Measurements from ENCODE around the gene KCNIP1.
"Not testable (repeated sequence)": the region's sequence is repeated elsewhere in the genome, so short reads cannot be mapped to it uniquely, and the experiment has no call there.

Gene KCNIP1

GRCh38 chr5:170749911-170750431, 246.2 kb downstream of the KCNIP1 start:
- H3K27ac ChIP-seq, result peak overlapping the region; percentile 31
- no peak for TF ChIP-seq CTCF (conservative IDR thresholded peaks at IDR 0.05)

GRCh38 chr5:170750791-170751190, 247.0 kb downstream of the KCNIP1 start:
- no peak for TF ChIP-seq CTCF (conservative IDR thresholded peaks at IDR 0.05)
- peak overlapping the region; percentile 31 for H3K27ac ChIP-seq

- no peak for TF ChIP-seq CTCF (conservative IDR thresholded peaks at IDR 0.05)
- no peak overlapping the region for H3K27ac ChIP-seq
Measured at GRCh38 chr5:170751631-170752030, 247.8 kb downstream of the KCNIP1 start.

- no peak overlapping the region for H3K27ac ChIP-seq
- no peak for TF ChIP-seq CTCF (conservative IDR thresholded peaks at IDR 0.05)
Measured at GRCh38 chr5:170752257-170753215, 248.7 kb downstream of the KCNIP1 start.

- TF ChIP-seq CTCF (conservative IDR thresholded peaks at IDR 0.05), result no peak
- no peak overlapping the region for H3K27ac ChIP-seq
Measured at GRCh38 chr5:170753311-170753710, 249.5 kb downstream of the KCNIP1 start.

GRCh38 chr5:170754508-170754907, 250.7 kb downstream of the KCNIP1 start:
- not testable (repeated sequence) for H3K27ac ChIP-seq

GRCh38 chr5:170755679-170756456, 252.0 kb downstream of the KCNIP1 start:
- no peak for TF ChIP-seq CTCF (conservative IDR thresholded peaks at IDR 0.05)
- H3K27ac ChIP-seq, result no peak overlapping the region
